SK-N-SH (cell line): Measurements from ENCODE around the gene MAPK10.

ENCODE experiments used
- CTCF ChIP-seq: fragments of 200-600 bp; sonication (generic); IDR thresholded peaks from 2 replicates; pipeline ENCODE4 v1.6.1; 2017; ENCODE audit warnings: antibody characterized with exemption, mild to moderate bottlenecking, moderate library complexity
- EP300 ChIP-seq, 2 experiments: IDR thresholded peaks; 2 replicates each; pipeline versions ENCODE4 v1.4.0 to v1.6.1; 2012; ENCODE audit warnings: borderline replicate concordance in 1 of 2, low read depth in 1 of 2, low read length in 1 of 2
- FOXJ3 ChIP-seq: sonication (generic); formaldehyde crosslinking; IDR thresholded peaks from 2 replicates; pipeline ENCODE4 v1.5.1; 2020; ENCODE audit warnings: mild to moderate bottlenecking, missing genetic modification reagents
- GATA2 ChIP-seq: sonication (generic); formaldehyde crosslinking; IDR thresholded peaks from 2 replicates; pipeline ENCODE4 v1.5.0; 2020; ENCODE audit warnings: mild to moderate bottlenecking, missing genetic modification reagents
- MAX ChIP-seq: IDR thresholded peaks from 2 replicates; pipeline ENCODE4 v1.4.0; 2012; ENCODE audit warnings: low read depth
- MXI1 ChIP-seq: IDR thresholded peaks from 2 replicates; pipeline ENCODE4 v1.6.1; 2012; ENCODE audit warnings: mild to moderate bottlenecking, low read depth, low read length, improper control_type of control experiment
- PBX3 ChIP-seq: IDR thresholded peaks from 2 replicates; pipeline ENCODE4; 2012
- POLR2AphosphoS5 ChIP-seq: IDR thresholded peaks from 2 replicates; pipeline ENCODE4 v1.6.1; 2012; ENCODE audit warnings: low read depth, low read length
- RAD21 ChIP-seq: IDR thresholded peaks from 2 replicates; pipeline ENCODE4 v1.6.1; 2012; ENCODE audit warnings: mild to moderate bottlenecking, low read length
- SIN3A ChIP-seq: IDR thresholded peaks from 2 replicates; pipeline ENCODE4 v1.6.1; 2012; ENCODE audit warnings: low read depth, mild to moderate bottlenecking, low read length, moderate library complexity, borderline replicate concordance
- SMC3 ChIP-seq: IDR thresholded peaks from 2 replicates; pipeline ENCODE4 v1.6.1; 2012; ENCODE audit warnings: low read depth, low read length, improper control_type of control experiment
- TEAD4 ChIP-seq: IDR thresholded peaks from 2 replicates; pipeline ENCODE4 v1.4.0; 2012; ENCODE audit warnings: mild to moderate bottlenecking, borderline replicate concordance; ENCODE audit not compliant: insufficient read depth
- ZBTB33 ChIP-seq: IDR thresholded peaks from 2 replicates; pipeline ENCODE4 v1.4.0; 2012; ENCODE audit warnings: low read depth, borderline replicate concordance

GRCh38 chr4:86038037-86038436 lies 321.8 kb downstream of the MAPK10 start:
- no peak for TF ChIP-seq MXI1
- no peak for TF ChIP-seq MAX
- TF ChIP-seq CTCF, result no peak
- 0 out of 4 replicates have a peak, but pooled peaks of 1 of the 2 experiments have one; percentile 9 for TF ChIP-seq EP300 (IDR thresholded peaks at IDR 0.05; ENCODE audit: borderline replicate concordance in 1 of 2, low read depth in 1 of 2, low read length in 1 of 2)
- TF ChIP-seq POLR2AphosphoS5, result no peak
- no peak for TF ChIP-seq SMC3
- no peak for TF ChIP-seq RAD21
- no peak for TF ChIP-seq SIN3A
- TF ChIP-seq TEAD4, result no peak
- TF ChIP-seq GATA2 (CRISPR knock-in tag), result peak; percentile 49; the same call in 1 of the 2 replicates
- no peak for TF ChIP-seq PBX3
- TF ChIP-seq ZBTB33, result no peak
- TF ChIP-seq FOXJ3 (CRISPR knock-in tag), result no peak
